Endothelial cell of umbilical vein (primary cell): ENCODE results near the gene WDPCP. TPM values are rescaled to one million over a fixed set of nuclear protein-coding genes. Genes with fewer than 3 reads are reported as not detected.

Experiments
- BruUV-seq: library from RNA; stranded (reverse); fragments of 400-500 nt; replicated peaks from 2 replicates; lab custom pipeline; 2021; lab: Mats Ljungman, UMichigan
- CTCF ChIA-PET: fragments of 300-600, 350-600 bp; sonication (Branson Sonifier 250); formaldehyde crosslinking; loops from one replicate; lab custom pipeline; 2021; ENCODE audit warnings: antibody characterized with exemption, inconsistent platforms; lab: Charles Lee
- POLR2A ChIA-PET: fragments of 300-600, 350-600 bp; sonication (Branson Sonifier 250); formaldehyde crosslinking; loops from one replicate; lab custom pipeline; 2021; ENCODE audit warnings: antibody characterized with exemption, inconsistent platforms; lab: Charles Lee
- DNase-seq: peaks from one replicate; pipeline ENCODE4 v3.0.0-alpha.2; 2011; ENCODE audit warnings: low read depth, low spot score
- FAIRE-seq: peaks from 2 replicates; lab custom pipeline; 2011; peaks lifted over from hg19 to GRCh38; lab: Jason Lieb, UNC
- H2AFZ ChIP-seq: 2 replicates; pipeline ENCODE4 v1.6.0; 2012; ENCODE audit warnings: low read depth, low read length, control low read depth, inconsistent platforms
- H3K27ac ChIP-seq: 2 replicates; pipeline ENCODE4 v1.5.1; 2011; ENCODE audit warnings: low read depth, mild to moderate bottlenecking, control low read depth, low read length, moderate library complexity; ENCODE audit not compliant: insufficient read depth
- H3K27me3 ChIP-seq, 2 experiments: 2 replicates each; pipeline versions ENCODE4 v1.6.0 to v1.6.1; 2011; ENCODE audit warnings: low read length in 2 of 2, mixed read lengths in 1 of 2; ENCODE audit not compliant: control insufficient read depth in 2 of 2, insufficient read depth in 2 of 2
- H3K36me3 ChIP-seq, 2 experiments: 2 replicates in 1 of 2; 3 replicates in 1 of 2; pipeline ENCODE4 v1.5.1; 2011; ENCODE audit warnings: low read length in 2 of 2, mild to moderate bottlenecking in 1 of 2, moderate library complexity in 1 of 2; ENCODE audit not compliant: control insufficient read depth in 2 of 2, insufficient read depth in 2 of 2; ENCODE audit errors: extremely low read depth in 1 of 2
- H3K4me1 ChIP-seq: 3 replicates; pipeline ENCODE4 v1.5.1; 2011; ENCODE audit warnings: mild to moderate bottlenecking, low read length; ENCODE audit not compliant: control insufficient read depth, insufficient read depth; ENCODE audit errors: extremely low read depth
- H3K4me2 ChIP-seq: 2 replicates; pipeline ENCODE4 v1.6.1; 2011; ENCODE audit warnings: low read length, control low read depth, mixed read lengths; ENCODE audit not compliant: insufficient read depth
- H3K4me3 ChIP-seq, 3 experiments: fragments of 200-600 bp in 1 of 3; sonication (generic), shearing (Covaris generic) in 1 of 3; replicated peaks in 1 of 3; 2 replicates each; pipeline ENCODE4 v1.5.1; 2011 to 2016; ENCODE audit warnings: control low read depth in 3 of 3, low read length in 3 of 3, mild to moderate bottlenecking in 2 of 3, inconsistent platforms in 1 of 3, low read depth in 1 of 3, moderate library complexity in 1 of 3; ENCODE audit not compliant: insufficient read depth in 1 of 3
- H3K79me2 ChIP-seq: 2 replicates; pipeline ENCODE4 v1.6.0; 2012; ENCODE audit warnings: low read length, inconsistent platforms; ENCODE audit not compliant: control insufficient read depth, insufficient read depth
- H3K9ac ChIP-seq: replicated peaks from 2 replicates; pipeline ENCODE3; 2011; ENCODE audit warnings: low read length, control low read depth; ENCODE audit not compliant: insufficient read depth; ENCODE audit errors: extremely low read depth
- H3K9me1 ChIP-seq: replicated peaks from 3 replicates; pipeline ENCODE4 v1.6.0; 2011; ENCODE audit warnings: mild to moderate bottlenecking, low read length; ENCODE audit not compliant: control insufficient read depth, insufficient read depth; ENCODE audit errors: extremely low read depth
- H3K9me3 ChIP-seq: replicated peaks from 2 replicates; pipeline ENCODE4 v1.5.1; 2012; ENCODE audit warnings: low read length, inconsistent platforms; ENCODE audit not compliant: control insufficient read depth, insufficient read depth
- H4K20me1 ChIP-seq: replicated peaks from 2 replicates; pipeline ENCODE3; 2011; ENCODE audit warnings: mild to moderate bottlenecking, low read length; ENCODE audit not compliant: control insufficient read depth, insufficient read depth; ENCODE audit errors: extremely low read depth
- CTCF ChIP-seq, 2 donors: IDR thresholded peaks; 1 replicate in 1 of 2; 2 replicates in 1 of 2; pipeline ENCODE4 v1.5.1; 2011; ENCODE audit warnings: low read length in 2 of 2, mild to moderate bottlenecking in 2 of 2, moderate library complexity in 2 of 2, control low read depth in 1 of 2, inconsistent platforms in 1 of 2, low read depth in 1 of 2; ENCODE audit not compliant: insufficient read depth in 1 of 2; ENCODE audit errors: extremely low read depth in 1 of 2
- EZH2 ChIP-seq: IDR thresholded peaks from 2 replicates; pipeline ENCODE4 v1.6.1; 2012; ENCODE audit warnings: borderline replicate concordance, low read depth, mild to moderate bottlenecking, moderate library complexity, low read length, inconsistent platforms; ENCODE audit not compliant: severe bottlenecking
- FOS ChIP-seq: IDR thresholded peaks from 2 replicates; pipeline ENCODE4 v1.6.1; 2011; ENCODE audit warnings: mild to moderate bottlenecking, low read length, moderate library complexity, borderline replicate concordance; ENCODE audit not compliant: insufficient read depth
- GATA2 ChIP-seq: IDR thresholded peaks from 2 replicates; pipeline ENCODE4 v1.7.0; 2011; ENCODE audit warnings: low read depth, mild to moderate bottlenecking, moderate library complexity, mixed read lengths, low read length; ENCODE audit not compliant: insufficient read length, insufficient read depth
- JUN ChIP-seq: IDR thresholded peaks from 2 replicates; pipeline ENCODE4 v1.6.1; 2011; ENCODE audit warnings: borderline replicate concordance, low read depth; ENCODE audit not compliant: insufficient read length, insufficient read depth
- MYC ChIP-seq: IDR thresholded peaks from one replicate; pipeline ENCODE4 v1.6.1; 2011; ENCODE audit warnings: mild to moderate bottlenecking, low read depth, low read length
- POLR2A ChIP-seq: IDR thresholded peaks from 2 replicates; pipeline ENCODE4 v1.6.1; 2012; ENCODE audit warnings: low read depth, mild to moderate bottlenecking, control low read depth, low read length
- POLR2AphosphoS5 ChIP-seq: IDR thresholded peaks from 2 replicates; pipeline ENCODE4 v1.6.1; 2012; ENCODE audit warnings: low read depth, mild to moderate bottlenecking, control low read depth, low read length, moderate library complexity; ENCODE audit not compliant: insufficient read depth
- dilution Hi-C: fragments of 300-500 bp; cut with MboI; formaldehyde crosslinking; loops from one replicate; pipeline ENCODE4 v1.15.0; 2019; ENCODE audit warnings: low sequenced_read_pairs; ENCODE audit not compliant: extremely low pct_ligation_motif_present
- intact Hi-C: fragments of 100-400 bp; cut with micrococcal nuclease; formaldehyde crosslinking; loops from one replicate; pipeline ENCODE4 v1.10.0; 2022
- polyA plus RNA-seq, 4 experiments: library from polyadenylated mRNA; depleted of rRNA in 3 of 4; stranded (reverse) in 3 of 4; unstranded in 1 of 4; fragments of >200 nt; gene quantifications; 2 replicates each; pipeline versions ENCODE4 v1.2.1 to v1.2.3, GENCODE V29; 2011 to 2012; ENCODE audit warnings: missing spikeins in 1 of 4
- total RNA-seq: library from RNA; stranded (reverse); gene quantifications from 2 replicates; pipeline ENCODE4 v1.2.3, GENCODE V29; 2021
- TF ChIP-seq, protein P1 (sequence below): IDR thresholded peaks from 2 replicates; pipeline ENCODE4 v1.6.1; 2011; ENCODE audit not compliant: insufficient read depth, insufficient read length

Gene WDPCP
- total and polyA plus RNA-seq, 2 donors (not counting 3 experiments of a cell fraction or from before 2014, with no cell fraction given) = 4.0 to 8.8 TPM

GRCh38 chr2:63092857-63093256 is 495.4 kb downstream of the WDPCP start:
- Histone ChIP-seq H2AFZ (no peak overlapping the region), H3K27ac (no peak overlapping the region), H3K79me2 (no peaks in the 10 kb centered on the region), H3K9me3 (no peaks in the 10 kb centered on the region), H3K4me1 (no peaks in the 10 kb centered on the region), H3K4me3 (no peak overlapping the region), H3K9me1 (no peaks in the 10 kb centered on the region), H4K20me1 (no peaks in the 10 kb centered on the region), H3K4me2 (no peak overlapping the region), H3K36me3 (no peaks in the 10 kb centered on the region), H3K27me3 (peaks cover 0 to 7% of the 10 kb centered on the region in 2 experiments), H3K9ac (no peak overlapping the region)
- FAIRE-seq (no peak), DNase-seq (no peak)
- POLR2A ChIA-PET = no interaction called here
- TF ChIP-seq GATA2 = no peak
- TF ChIP-seq EZH2 = no peak
- TF ChIP-seq, protein P1, sequence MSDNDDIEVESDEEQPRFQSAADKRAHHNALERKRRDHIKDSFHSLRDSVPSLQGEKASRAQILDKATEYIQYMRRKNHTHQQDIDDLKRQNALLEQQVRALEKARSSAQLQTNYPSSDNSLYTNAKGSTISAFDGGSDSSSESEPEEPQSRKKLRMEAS = no peak
- no peak for TF ChIP-seq JUN
- no peak for TF ChIP-seq MYC
- no peak for TF ChIP-seq POLR2AphosphoS5
- no peak for TF ChIP-seq POLR2A
- TF ChIP-seq CTCF (IDR thresholded peaks at IDR 0.05; ENCODE audit: extremely low read depth in 1 of 2, insufficient read depth in 1 of 2, low read depth in 1 of 2, low read length in 2 of 2) = no peak
- TF ChIP-seq FOS = no peak
- no TSS peak for BruUV-seq
- intact Hi-C loops = no loop called here
- dilution Hi-C loops = no loop called here
- CTCF ChIA-PET = interaction anchor here (1.3 kb wide), 1 partner anchor 176 kb away, joined by 3 read pairs; no protein-coding TSS in a partner anchor
